ENCODE results near the gene AOAH.
"Not testable (repeated sequence)": the region's sequence is repeated elsewhere in the genome, so short reads cannot be mapped to it uniquely, and the experiment has no call there.

AOAH gene

GRCh38 chr7:36650766-36651312 is 73.5 kb downstream of the AOAH start:
- TF ChIP-seq, protein P1, sequence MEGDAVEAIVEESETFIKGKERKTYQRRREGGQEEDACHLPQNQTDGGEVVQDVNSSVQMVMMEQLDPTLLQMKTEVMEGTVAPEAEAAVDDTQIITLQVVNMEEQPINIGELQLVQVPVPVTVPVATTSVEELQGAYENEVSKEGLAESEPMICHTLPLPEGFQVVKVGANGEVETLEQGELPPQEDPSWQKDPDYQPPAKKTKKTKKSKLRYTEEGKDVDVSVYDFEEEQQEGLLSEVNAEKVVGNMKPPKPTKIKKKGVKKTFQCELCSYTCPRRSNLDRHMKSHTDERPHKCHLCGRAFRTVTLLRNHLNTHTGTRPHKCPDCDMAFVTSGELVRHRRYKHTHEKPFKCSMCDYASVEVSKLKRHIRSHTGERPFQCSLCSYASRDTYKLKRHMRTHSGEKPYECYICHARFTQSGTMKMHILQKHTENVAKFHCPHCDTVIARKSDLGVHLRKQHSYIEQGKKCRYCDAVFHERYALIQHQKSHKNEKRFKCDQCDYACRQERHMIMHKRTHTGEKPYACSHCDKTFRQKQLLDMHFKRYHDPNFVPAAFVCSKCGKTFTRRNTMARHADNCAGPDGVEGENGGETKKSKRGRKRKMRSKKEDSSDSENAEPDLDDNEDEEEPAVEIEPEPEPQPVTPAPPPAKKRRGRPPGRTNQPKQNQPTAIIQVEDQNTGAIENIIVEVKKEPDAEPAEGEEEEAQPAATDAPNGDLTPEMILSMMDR (conservative IDR thresholded peaks at IDR 0.05; ENCODE audit: low read length): no peak
- DNase-seq (ENCODE audit: low read depth): no peak
- H3K4me3 ChIP-seq (ENCODE audit: low read length): no peak overlapping the region

GRCh38 chr7:36650320-36650719 is 74.0 kb downstream of the AOAH start:
- TF ChIP-seq, protein P1 (conservative IDR thresholded peaks at IDR 0.05; ENCODE audit: low read length): no peak
- DNase-seq (ENCODE audit: low read depth): no peak

GRCh38 chr7:36649319-36649718 is 75.0 kb downstream of the AOAH start:
- not testable (repeated sequence) for H3K4me3 ChIP-seq (ENCODE audit: low read length); DNase-seq (ENCODE audit: low read depth)

More at GRCh38 chr7:36650320-36650719, 74.0 kb downstream of the AOAH start:
- no peak overlapping the region for H3K4me3 ChIP-seq (ENCODE audit: low read length)

DNA sequence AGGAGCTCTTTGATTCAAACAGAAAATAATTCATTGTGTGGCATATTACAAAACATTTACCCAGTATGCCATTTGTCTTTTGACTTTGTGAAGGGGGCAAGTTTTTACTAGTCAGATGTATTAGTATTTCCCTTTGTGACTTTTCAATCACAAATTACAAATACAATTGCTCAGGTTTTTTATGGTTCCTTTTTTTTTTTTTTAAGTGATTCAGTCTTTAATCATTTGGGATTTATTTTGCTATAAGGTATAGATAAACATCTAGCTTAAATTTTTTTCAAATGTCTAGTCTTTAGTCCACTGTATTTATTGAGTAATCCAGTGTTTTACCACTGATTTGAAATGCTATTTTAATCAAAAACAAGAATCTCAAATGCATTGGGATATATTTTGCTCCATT is 75.9 kb downstream of the AOAH start:
- TF ChIP-seq, protein P1 (conservative IDR thresholded peaks at IDR 0.05; ENCODE audit: low read length): no peak
- DNase-seq (ENCODE audit: low read depth): no peak

DNA sequence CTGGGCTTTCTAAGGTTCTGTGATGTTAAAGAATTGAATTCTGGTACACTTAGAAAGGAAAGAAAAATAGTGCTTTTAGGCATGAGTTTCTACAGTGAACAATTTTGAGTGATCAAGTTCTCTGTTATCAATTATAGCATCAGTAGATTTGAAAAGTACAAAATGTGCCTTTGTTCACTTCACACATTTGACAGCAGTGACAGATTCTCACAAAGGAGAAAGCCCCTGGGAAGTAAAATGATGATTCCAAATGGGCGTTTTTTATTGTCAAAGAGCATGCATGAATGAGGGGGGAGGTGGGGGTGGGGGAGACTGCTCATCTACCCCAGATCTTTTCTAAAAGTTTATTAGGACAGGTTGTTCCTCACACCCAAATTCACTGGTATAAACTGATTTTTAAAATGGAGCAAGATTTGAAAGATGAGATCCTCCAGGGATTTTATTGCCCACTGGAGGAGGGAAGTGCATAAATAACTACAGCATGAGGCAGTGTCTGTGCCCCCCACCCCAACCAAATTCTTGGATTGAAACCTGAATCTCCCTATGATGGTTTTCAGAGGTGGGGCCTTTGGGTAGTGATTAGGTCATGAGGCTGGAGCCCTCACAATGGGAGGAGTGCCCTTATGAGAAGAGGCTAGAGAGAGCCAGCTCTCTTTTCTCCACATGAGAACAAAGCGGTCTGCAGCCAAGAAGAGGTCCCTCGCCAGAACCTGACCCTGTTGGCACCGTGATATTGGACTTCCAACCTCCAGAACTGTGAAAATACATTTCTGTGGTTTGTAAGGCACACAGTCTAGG is 79.5 kb downstream of the AOAH start:
- TF ChIP-seq, protein P1 (conservative IDR thresholded peaks at IDR 0.05; ENCODE audit: low read length): no peak
- no peak for DNase-seq (ENCODE audit: low read depth)
- H3K4me3 ChIP-seq (ENCODE audit: low read length): no peak overlapping the region

More for the DNA sequence above, 75.9 kb downstream of the AOAH start:
- H3K4me3 ChIP-seq (ENCODE audit: low read length): no peak overlapping the region

GRCh38 chr7:36642414-36642813 is 81.9 kb downstream of the AOAH start:
- no peak overlapping the region for H3K4me3 ChIP-seq (ENCODE audit: low read length)
- TF ChIP-seq, protein P1 (conservative IDR thresholded peaks at IDR 0.05; ENCODE audit: low read length): no peak
- DNase-seq (ENCODE audit: low read depth): no peak

DNA sequence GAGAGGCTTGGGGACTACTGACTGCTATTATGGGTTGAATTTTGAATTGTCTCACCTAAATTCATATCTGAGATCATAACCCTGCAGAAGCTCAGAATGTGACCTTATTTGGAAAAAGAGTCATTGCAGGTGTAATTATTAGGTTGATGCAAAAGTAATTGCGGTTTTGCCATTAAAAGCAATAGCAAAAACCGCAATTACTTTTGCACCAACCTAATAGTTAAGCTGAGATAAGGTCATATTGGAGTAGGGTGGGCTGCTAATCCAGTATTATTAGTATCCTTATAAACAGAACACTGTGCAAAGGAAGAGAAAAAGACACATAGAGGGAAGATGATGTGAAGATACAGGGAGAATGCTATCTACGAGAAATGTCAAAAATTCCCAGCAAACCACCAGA is 82.3 kb downstream of the AOAH start:
- no peak overlapping the region for H3K4me3 ChIP-seq (ENCODE audit: low read length)
- TF ChIP-seq, protein P1 (conservative IDR thresholded peaks at IDR 0.05; ENCODE audit: low read length): no peak
- DNase-seq (ENCODE audit: low read depth): no peak

Data from AG10803 (cell line).